TTC549 (cell line): ENCODE measurements around the gene KIAA0586.
"Not testable (repeated sequence)": the region's sequence is repeated elsewhere in the genome, so short reads cannot be mapped to it uniquely, and the experiment has no call there.

ENCODE experiments used
- FAIRE-seq: peaks from 2 replicates; lab custom pipeline; 2012; peaks lifted over from hg19 to GRCh38; lab: Jason Lieb, UNC

KIAA0586 gene

DNA sequence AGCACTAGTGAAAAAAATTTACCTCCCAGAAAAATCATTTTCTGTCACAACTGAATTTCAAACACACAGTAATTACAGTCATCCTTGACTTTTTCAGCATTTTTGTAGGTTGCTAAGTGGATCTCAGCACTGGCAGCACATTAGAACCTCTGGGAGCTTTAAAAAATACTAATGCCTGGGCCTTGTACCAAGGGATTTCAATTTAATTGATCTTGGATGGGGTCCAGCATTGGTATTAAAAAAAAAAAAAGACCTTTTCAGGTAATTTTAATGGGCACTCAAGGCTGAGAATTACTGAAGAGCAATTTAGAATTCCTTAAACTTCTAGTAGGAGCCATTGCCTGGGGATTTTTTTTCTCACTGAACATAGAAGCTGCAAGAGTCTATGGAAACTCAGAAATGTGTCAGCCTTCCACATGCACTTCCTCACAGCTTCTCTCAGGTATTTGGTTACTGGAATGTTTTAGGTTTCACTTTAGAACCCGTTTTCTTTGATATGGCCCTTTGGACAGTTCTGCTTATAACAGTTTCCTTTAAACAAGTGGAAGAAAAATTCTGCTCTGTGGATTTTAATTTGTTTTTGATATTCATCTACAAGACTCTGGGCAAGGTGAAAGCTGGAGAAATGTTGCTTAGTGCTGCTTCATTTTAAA lies 121.7 kb downstream of the KIAA0586 start:
- no peak for FAIRE-seq

DNA sequence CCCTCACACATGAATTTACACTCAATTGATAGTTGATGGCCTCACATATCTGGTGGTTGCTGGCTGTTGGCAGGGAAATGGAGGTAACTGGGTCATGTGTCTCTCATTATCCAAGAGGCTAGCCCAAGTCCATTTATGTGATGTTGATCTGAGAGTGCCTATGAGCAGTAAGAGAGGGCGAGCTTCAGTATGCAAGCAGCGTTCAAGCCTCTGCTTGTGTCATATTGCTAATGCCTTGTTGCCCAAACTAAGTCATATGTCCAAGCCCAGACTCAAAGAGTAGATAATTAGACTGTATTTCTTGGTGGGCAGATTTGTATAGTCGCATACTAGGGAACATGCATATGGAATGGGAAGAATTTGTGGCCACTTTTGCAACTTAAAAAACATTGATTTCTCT lies 126.4 kb downstream of the KIAA0586 start:
- no peak for FAIRE-seq

DNA sequence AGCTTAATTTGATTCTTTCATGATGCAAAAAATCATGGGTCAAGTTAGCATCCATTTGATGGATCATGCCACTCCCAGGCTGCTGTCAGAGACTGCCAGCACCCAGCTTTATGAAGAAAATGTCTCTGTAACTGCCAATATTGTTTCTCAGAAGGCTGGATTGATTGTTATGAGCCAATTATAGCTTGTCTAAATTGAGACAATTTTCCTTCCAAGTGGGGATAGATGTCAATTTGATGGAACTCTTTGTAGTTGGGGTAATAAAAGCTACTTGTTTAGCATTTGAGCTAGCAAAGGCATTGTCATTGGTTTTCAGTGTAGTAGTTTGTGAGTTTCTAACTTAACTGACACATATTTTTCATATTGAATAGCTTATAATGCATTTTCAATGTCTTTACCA lies 128.1 kb downstream of the KIAA0586 start:
- no peak for FAIRE-seq

DNA sequence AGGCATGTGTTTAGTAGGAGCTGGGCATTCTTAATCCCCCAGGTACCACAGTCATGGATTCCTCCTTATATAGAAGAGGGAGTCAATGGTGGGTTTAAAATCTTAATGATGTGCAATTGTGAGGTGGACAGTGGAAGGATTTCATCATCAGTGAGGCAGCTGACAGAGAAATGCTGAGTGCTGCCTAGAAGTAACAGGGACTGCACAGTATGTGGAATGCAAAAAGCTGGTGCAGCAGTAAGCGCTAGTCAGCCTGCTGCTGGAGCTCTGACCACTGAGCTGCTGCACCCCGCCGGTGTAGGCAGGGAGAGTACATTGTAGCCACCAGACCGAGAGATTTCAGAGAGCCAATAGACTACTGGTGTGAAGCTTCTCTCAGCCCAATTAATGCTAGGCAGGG lies 129.7 kb downstream of the KIAA0586 start:
- FAIRE-seq, result no peak

DNA sequence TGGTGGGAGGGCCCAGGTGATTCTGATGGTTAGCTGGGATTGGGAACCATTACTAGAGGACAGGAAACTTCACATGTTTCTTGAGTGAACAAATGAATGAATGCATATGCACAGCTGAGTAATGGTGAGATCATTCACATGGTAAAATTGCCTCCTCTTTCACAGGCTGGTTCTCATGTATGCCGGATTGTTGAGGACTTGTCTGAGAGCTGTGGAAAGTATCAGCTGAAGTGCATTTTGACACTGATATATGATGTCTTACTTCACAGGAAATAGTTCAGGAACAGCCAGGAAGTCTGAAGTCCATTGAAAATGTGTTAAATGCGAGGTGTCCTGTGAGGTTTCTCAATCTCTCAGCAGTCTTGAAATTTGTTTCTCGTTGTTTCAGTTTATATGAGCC lies 132.7 kb downstream of the KIAA0586 start:
- no peak for FAIRE-seq

DNA sequence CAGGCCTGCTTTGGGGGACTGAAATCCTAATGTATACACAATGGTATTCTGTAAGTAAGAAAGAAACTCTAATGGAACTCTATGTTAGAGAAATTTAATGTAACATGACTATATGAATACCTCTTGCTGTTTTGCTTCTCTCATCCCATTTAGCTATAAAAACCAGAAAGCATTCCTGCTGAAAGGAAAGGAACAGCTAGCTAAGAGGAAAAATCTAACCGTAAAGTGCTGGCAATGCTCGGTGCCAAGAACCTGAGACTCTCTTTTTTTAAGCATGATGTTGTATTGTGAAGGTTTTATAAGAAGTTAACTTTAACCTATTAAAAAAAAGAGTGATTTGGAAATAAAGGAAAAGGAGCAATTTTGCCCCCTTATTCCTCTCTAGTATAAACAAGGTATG lies 134.6 kb downstream of the KIAA0586 start:
- no peak for FAIRE-seq

DNA sequence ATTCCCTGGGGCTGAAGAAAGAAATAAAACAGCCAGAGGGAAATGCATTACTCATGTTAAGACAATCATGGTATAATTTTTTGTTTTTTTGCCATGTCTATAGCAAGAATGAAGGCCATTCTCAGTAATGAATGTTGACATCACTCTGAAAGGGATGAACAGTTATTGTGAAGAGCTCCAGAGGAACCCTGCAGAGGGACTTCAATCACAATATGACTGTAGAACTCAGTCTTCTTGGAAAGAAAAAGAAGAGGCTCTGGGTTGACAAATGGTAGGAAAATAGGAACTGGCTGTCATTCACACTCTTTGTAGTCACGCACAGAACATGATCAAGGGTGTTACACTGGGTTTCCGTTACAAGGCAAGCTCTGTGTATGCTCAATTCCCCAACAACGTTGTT lies 136.5 kb downstream of the KIAA0586 start:
- FAIRE-seq, result no peak

DNA sequence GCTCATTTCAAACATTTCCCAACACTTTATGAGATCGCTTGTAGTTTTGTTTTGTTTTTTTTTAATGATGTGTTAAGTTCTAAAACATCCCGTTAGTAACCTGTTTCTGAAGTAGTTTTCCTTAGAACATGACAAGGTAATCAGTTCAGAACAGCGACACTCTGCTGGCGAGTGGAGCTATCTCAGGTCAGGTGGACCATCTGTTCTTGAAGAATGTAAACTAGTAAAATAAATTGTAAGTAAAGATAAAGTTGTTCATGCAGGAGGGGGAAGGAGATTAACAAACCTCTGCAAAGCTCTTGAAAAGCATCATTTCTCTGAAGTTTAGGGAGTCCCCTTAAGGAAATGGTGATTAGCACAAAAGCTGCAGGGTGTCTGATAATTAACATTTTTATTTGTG lies 138.3 kb downstream of the KIAA0586 start:
- FAIRE-seq, result no peak

DNA sequence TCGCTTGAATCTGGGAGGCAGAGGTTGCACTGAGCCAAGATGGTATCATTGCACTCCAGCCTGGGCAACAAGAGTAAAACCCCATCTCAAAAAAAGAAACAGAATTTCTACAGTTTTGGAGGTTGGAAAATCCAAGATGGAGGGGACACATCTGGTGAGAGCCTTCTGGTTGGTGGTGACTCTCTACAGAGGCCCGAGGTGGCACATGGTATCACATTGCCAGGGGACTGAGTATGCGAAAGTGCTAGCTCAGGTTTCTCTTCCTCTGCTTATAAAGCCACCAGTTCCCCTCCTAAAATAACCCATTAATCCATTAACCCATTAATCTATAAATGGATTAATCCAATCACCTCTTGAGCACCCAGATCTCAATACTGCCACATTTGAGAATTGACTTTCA lies 139.5 kb downstream of the KIAA0586 start:
- no peak for FAIRE-seq

DNA sequence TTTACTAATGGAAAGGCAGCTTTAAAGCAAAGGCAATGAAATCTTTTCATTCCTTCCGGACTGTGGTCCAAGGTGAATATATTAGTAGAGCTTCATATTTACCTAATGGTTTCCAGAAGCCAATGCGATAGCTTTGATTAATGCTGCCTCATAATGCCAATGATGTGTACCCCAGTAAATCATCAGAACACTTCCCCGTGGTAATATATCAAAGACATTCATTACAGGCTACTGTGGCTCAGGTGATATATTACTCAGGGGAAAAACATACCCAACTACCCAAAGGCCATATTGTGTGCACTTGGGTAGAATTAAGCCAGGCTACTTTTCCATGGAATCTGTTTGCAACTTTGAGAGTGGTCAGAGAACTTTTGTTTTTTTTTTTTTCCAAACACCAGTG lies 140.8 kb downstream of the KIAA0586 start:
- FAIRE-seq, result no peak

DNA sequence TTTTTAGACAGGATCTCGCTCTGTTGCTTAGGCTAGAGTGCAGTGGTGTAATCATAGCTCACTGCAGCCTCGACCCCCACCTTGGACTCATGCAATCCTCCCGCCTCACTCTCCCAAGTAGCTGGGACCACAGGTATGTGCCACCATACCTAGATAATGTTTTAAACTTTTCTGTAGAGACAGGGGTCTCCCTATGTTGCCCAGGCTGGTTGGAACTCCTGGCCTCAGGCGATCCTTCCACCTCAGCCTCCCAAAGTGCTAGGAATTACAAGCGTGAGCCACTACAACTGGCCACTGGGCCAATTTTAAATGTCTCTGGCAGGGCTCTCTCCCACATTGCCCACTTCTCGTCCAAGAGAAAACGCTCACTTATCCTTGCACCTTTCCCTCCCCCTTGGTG lies 143.7 kb downstream of the KIAA0586 start:
- no peak for FAIRE-seq

DNA sequence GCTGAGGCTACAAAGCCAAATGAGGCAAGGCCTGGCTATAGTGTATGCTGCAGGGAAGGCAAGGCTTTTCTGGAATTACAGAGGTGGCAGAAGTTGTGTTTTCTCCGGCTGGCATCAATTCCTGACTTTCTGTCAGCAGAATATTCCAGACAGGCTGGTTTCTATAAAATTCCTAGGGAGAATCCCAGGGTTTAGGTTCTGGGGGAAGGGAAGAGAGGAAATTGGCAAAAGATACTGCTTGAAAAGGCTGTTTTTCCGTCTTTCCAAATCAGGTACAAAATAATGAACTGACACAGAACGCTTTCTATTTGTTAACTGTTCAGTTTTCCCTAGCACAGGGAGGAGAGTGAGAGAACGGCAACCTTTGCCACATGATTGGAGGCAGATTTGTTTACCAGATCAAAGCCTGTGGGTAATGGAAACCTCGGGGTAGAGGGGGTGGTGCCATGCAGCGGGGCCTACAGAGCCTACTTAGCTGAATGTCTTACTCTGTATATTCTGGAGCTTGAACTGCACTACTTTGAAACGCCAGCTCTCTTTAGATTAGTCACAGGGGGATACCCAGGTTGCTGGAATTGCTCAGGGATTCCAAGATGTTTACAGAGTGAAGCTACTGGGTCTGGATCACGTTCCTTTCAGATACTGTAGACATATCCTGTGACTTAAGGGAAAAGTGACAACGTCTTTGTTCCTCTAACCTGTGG lies 144.4 kb downstream of the KIAA0586 start:
- no peak for FAIRE-seq

DNA sequence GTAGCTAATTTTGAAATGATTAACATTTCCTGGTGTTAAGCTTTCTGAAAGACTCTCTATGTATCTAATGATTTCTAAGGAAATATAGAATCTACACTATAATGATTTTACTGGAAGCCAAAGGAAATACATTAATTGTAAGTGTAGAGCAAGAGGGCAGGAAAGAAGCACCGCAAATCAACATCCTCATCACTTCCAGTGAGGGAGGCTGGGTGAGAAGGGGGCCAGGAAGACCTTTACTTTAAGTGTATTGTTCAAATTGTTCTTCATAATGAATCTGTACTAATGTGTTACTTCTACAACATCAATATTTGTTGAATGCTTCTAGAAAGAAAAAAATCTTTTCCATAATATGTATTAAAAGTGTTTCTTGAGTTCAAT lies 144.9 kb downstream of the KIAA0586 start:
- FAIRE-seq, result no peak

DNA sequence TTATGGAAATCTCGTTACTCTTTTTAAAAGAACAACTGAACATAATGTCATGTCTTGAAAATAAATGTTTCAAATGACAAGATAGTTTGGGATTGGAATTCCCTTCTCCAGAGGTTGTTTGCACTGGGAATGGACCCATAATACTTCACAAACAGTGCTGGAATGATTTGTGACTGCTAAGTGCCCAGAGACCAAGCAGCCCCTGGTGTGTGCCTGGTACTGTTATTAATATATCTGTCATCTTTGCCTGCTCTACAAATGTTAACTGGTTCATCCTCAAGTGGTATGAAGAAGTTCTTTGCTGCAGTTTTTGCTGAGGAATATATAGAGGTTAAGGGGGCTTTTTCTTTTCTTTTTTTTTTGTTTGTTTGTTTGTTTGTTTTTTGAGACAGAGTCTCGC lies 145.3 kb downstream of the KIAA0586 start:
- FAIRE-seq, result no peak

DNA sequence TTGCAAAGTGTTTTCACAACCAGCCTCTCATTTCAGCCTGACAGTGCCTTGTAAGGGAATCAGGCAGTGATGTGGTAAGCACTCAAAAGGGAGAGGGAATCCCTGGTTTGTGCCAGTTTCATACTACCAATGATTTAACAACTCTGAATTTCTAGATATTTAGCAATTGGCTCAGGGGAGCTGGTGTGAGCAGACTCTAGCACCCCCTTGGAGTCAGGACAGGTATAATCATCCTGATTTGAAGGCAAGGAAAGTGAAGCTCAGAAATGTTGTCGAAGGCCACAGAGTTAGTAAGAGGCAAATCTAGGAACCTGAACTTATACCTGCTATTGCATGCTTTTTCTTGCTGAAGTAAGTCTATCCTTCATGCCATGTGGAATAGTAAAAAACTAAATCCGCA lies 147.1 kb downstream of the KIAA0586 start:
- FAIRE-seq, result no peak

DNA sequence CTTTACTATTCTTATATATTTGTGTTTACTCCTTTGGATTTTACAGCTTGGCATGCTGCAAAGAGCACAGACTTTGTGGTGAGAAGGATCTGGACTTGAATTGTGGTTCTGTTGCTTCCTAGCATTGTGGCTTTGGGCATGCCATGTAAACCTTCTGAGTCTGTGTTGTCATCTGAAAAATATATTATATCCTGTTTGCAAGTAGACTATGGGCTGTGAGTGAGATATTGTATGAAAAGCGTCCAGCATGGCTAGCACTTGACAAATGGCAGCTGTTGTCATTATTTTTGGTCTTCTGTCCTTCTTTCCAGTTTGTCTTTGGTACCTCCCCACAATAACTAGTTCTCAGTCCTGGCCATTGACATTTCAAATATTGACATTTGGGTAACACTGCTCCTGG lies 148.4 kb downstream of the KIAA0586 start:
- no peak for FAIRE-seq

DNA sequence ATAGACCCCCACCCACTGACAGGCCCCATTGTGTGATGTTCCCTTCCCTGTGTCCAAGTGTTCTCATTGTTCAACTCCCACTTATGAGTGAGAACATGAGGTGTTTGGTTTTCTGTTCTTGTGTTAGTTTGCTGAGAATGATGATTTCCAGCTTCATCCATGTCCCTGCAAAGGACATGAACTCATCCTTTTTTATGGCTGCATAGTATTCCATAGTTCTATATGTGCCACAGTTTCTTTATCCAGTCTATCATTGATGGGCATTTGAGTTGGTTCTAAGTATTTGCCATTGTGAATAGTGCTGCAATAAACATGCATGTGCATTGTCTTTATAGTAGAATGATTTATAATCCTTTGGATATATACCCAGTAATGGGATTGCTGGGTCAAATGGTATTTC lies 152.5 kb downstream of the KIAA0586 start:
- not testable (repeated sequence) for FAIRE-seq

DNA sequence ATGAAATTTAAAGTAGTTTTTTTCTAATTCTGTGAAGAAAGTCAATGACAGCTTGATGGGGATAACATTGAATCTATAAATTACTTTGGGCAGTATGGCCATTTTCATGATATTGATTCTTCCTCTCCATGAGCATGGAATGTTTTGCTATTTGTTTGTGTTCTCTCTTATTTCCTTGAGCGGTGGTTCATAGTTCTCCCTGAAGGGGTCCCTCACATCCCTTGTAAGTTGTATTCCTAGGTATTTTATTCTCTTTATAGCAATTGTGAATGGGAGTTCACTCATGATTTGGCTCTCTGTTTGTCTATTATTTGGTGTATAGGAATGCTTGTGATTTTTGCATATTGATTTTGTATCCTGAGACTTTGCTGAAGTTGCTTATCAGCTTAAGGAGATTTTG lies 153.9 kb downstream of the KIAA0586 start:
- not testable (repeated sequence) for FAIRE-seq

DNA sequence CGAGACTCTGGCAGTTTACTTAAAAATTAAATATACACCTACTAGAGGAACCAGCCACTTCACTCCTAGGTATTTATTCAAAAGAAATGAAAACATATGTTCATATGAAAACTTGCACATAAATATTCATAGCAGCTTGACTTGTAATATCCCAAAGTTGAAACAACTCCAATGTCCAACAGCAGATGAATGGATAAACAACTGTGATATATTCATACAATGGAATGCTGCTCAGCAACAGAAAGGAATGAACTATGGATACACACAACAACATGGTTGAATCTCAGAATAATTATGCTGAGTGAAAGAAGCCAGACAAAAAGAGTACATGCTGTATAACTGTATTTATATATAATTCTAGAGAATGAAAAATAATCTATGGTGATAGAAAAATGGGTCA lies 156.9 kb downstream of the KIAA0586 start:
- no peak for FAIRE-seq

DNA sequence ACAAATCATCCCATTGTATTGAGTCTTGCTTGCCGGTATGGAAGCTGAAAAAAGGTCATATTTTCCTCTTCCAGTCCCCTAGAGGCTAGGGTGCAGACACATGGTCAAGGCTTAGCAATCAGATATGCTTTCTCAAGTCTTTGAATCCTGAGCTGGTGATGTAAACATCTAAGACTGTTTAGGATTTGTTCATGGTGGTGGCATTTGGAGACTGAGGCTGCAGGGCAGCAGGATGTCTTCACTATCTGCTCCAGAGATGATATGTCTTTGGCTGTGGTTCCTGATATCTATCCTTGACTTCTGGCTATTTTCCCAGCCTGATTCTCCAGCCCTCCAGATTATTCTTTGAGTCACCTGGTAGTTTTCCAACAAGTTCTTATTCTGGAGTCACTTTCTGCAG lies 159.8 kb downstream of the KIAA0586 start:
- no peak for FAIRE-seq

DNA sequence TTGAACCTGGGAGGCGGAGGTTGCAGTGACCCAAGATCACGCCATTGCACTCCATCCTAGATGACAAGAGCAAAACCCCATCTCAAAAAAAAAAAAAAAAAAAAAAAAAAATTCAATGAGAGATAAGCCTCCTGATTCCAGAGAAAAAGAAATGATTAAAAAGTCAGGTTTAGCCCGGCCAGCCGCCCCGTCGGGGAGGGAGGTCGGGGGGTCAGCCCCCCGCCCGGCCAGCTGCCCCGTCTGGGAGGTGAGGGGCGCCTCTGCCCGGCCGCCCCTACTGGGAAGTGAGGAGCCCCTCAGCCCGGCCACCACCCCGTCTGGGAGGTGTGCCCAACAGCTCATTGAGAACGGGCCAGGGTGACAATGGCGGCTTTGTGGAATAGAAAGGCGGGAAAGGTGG lies 160.8 kb downstream of the KIAA0586 start:
- not testable (repeated sequence) for FAIRE-seq

DNA sequence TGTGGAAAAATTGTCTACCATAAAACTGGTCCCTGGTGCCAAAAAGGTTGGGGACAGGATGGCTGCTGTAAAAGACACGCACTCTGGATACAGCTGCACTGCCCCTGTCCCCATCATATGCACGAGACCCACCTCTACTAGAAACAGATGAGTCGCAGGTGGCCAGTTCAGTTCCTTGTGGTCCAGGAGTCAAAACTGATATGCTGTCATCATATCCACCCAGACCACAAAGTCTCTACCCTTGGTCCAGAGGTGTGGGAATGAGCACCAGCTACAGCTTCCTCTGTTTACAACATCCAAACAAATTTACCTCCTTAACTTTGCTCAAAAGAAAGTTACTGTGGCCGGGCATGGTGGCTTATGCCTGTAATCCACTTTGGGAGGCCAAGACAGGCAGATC lies 166.5 kb downstream of the KIAA0586 start:
- FAIRE-seq, result no peak

DNA sequence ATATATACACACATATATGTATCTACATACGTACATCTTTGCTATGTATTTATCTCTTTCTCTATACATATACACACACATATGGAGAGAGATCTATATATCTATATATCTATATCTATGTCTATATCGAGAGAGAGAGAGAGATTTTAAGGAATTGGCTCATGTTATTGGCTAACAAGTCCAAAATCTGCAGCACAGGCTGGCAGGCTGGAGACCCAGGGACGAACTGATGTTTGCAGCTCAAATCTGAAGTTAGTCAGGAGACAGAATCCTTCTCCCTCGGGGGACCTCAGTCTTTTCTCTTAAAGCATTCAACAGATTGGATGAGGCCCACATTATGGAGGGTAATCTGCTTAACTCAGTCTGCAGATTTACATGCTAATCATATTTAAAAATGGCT lies 169.5 kb downstream of the KIAA0586 start:
- FAIRE-seq, result no peak

DNA sequence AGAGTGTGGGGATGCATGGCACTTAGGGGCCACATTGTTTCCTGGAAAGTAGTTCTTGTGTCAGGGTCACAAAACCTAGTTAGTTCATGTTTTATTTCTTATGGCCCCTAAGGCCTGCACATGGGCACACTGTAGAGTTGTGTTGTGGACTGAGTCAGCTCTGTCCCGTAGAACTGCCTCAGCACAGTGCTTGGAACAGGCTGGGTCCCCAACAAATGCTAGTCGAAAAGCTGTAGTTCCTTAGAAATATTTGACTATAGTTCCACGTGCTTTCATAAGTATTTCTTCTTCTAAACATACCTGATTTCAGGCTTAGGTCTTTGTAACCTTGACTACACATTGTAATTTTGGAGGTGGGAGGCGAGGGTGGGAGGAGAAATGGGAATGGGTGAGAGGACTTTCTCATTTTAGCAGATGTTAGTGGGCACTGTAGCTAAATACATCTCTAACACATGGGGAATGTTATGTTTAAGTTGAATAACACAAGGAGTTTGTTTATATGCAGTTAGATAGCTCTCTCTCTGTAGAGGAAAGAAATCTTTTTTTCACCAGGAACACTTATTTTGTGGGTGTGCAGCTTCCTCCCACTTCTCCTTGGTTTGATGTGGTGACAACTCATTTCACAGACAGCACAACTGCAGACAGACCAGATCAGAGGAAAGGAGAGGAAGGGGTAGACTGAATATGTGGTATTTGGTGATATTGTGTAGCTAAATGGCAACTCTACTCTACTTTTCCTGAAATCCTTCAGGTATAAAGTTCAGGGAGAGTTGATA lies 170.7 kb downstream of the KIAA0586 start:
- FAIRE-seq, result no peak
